ENCODE data around the gene OBSL1. TPM values are rescaled to one million over a fixed set of nuclear protein-coding genes. Genes with fewer than 3 reads are reported as not detected.

Gene OBSL1
- total and polyA plus RNA-seq, 5 donors from 2014 or later: 0.57 TPM; not detected in 4

DNA sequence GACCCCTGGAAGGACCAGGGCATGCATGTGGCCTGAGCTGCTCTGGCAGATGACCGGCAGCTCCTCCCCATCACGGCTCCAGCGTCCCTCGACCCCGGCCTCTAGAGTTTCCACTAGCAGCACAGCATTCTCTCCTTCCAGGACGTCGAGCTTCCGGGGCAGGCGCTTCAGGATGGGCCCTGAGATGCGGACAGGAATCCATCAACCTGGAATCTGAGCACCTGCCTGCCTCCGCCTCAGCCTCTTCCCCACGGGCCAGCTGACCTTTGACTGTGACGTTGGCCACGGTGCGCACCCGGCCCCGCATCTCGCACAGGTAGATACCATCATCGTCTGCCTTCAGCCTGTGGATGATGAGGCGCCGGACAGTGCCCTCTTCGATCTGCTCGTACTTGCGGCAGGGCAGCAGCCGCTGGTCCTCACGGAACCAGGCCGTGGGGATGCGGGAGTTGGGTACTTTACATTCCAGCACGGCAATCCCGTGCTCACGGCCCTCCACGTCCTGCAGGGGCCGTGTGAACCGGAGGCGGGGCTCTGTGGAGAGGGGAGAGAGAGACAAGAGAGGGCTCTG lies 3.5 kb downstream of the OBSL1 start:
- Mint-ChIP-seq H3K27ac (peak overlapping the region in 1 of 3 donors; percentile 92), H3K4me1 (peaks cover 0 to 3% (median 0%) of the 10 kb centered on the region in 4 donors), H3K9me3 (peaks cover 0 to 3% (median 0%) of the 10 kb centered on the region in 7 donors), H3K4me3 (no peak overlapping the region), H3K27me3 (peaks cover 22% of the 10 kb centered on the region), H3K36me3 (no peaks in the 10 kb centered on the region)
- H3K4me3 ChIP-seq (ENCODE audit: low read depth, low read length): no peak overlapping the region
- no peaks in the 10 kb centered on the region for H3K9me3 ChIP-seq (ENCODE audit: control insufficient read depth in 2 of 2, low read length in 2 of 2)
- DNase-seq (no peak), ATAC-seq (ENCODE audit: low read depth in 2 of 2) (no peak)
- H3K27ac ChIP-seq (ENCODE audit: insufficient read depth, low read length, poor library complexity, severe bottlenecking): no peak overlapping the region
- peaks cover 5% of the 10 kb centered on the region for H3K27me3 ChIP-seq (ENCODE audit: control insufficient read depth, insufficient read depth, low read length)
- H3K4me1 ChIP-seq (ENCODE audit: control insufficient read depth, insufficient read depth, low read length, poor library complexity, severe bottlenecking): peaks cover 6% of the 10 kb centered on the region
- no peaks in the 10 kb centered on the region for H3K36me3 ChIP-seq (ENCODE audit: control insufficient read depth, insufficient read depth, low read length)

DNA sequence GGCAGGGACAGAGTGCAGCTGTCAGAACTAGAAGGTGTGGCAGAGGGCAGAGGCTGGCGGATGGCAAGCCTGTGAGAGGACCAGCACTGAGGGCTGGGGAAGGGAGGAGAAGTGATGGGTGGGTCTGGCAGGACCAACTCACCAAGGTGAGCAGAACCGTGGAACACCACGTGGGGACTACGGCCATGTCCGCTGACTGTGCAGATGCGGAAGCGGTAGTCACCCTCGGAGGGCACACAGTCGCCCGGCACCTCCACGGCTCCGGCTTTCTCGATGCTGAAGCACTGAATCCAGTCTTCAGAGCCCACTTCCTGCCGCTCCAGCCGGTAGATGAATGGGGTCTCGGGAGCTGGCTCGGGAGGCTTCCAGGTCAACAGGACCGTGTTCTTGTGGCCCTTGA lies 4.2 kb downstream of the OBSL1 start:
- peaks cover 0 to 3% (median 0%) of the 10 kb centered on the region in 4 donors for H3K4me1 Mint-ChIP-seq
- ATAC-seq (ENCODE audit: low read depth in 2 of 2): no peak
- no peak for DNase-seq
- Histone ChIP-seq H3K36me3 (ENCODE audit: control insufficient read depth, insufficient read depth, low read length) (no peaks in the 10 kb centered on the region), H3K4me3 (ENCODE audit: low read depth, low read length) (no peak overlapping the region), H3K4me1 (ENCODE audit: control insufficient read depth, insufficient read depth, low read length, poor library complexity, severe bottlenecking) (peaks cover 6% of the 10 kb centered on the region), H3K27ac (ENCODE audit: insufficient read depth, low read length, poor library complexity, severe bottlenecking) (no peak overlapping the region), H3K27me3 (ENCODE audit: control insufficient read depth, insufficient read depth, low read length) (peaks cover 3% of the 10 kb centered on the region), H3K9me3 (ENCODE audit: control insufficient read depth in 2 of 2, low read length in 2 of 2) (no peaks in the 10 kb centered on the region)
- H3K4me3 Mint-ChIP-seq: no peak overlapping the region
- no peak overlapping the region for H3K27ac Mint-ChIP-seq
- H3K9me3 Mint-ChIP-seq: peaks cover 0 to 3% (median 0%) of the 10 kb centered on the region in 7 donors
- no peaks in the 10 kb centered on the region for H3K36me3 Mint-ChIP-seq
- peaks cover 18% of the 10 kb centered on the region for H3K27me3 Mint-ChIP-seq

DNA sequence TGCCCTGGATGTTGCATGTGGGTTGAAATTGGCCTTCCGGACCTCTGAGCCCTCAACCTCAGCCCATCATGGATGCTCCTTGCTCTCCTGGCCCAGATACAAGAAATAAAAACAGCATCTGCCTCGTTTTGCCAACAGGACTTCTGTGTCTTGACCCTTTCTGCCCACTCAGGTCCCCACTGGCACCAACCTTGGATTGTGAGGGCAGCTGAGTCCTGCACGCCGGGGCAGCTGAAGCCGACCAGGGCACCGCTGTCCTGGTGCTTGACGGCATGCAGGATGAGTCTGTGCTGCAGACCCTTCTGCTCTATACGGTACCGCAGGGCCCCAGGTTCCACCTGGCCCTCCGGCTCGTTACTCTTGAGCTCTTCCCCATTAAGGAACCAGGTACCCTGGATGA lies 4.7 kb downstream of the OBSL1 start:
- no peak overlapping the region for H3K4me3 ChIP-seq (ENCODE audit: low read depth, low read length)
- ATAC-seq (ENCODE audit: low read depth in 2 of 2) (no peak), DNase-seq (no peak)
- H3K4me3 Mint-ChIP-seq: no peak overlapping the region
- no peaks in the 10 kb centered on the region for H3K36me3 Mint-ChIP-seq
- no peaks in the 10 kb centered on the region for H3K36me3 ChIP-seq (ENCODE audit: control insufficient read depth, insufficient read depth, low read length)
- peaks cover 6% of the 10 kb centered on the region for H3K4me1 ChIP-seq (ENCODE audit: control insufficient read depth, insufficient read depth, low read length, poor library complexity, severe bottlenecking)
- peaks cover 13% of the 10 kb centered on the region for H3K27me3 Mint-ChIP-seq
- no peaks in the 10 kb centered on the region for H3K9me3 ChIP-seq (ENCODE audit: control insufficient read depth in 2 of 2, low read length in 2 of 2)
- no peaks in the 10 kb centered on the region for H3K27me3 ChIP-seq (ENCODE audit: control insufficient read depth, insufficient read depth, low read length)
- H3K4me1 Mint-ChIP-seq: no peaks in the 10 kb centered on the region
- no peak overlapping the region for H3K27ac Mint-ChIP-seq
- H3K9me3 Mint-ChIP-seq: peaks cover 0 to 3% (median 0%) of the 10 kb centered on the region in 7 donors
- H3K27ac ChIP-seq (ENCODE audit: insufficient read depth, low read length, poor library complexity, severe bottlenecking): no peak overlapping the region

DNA sequence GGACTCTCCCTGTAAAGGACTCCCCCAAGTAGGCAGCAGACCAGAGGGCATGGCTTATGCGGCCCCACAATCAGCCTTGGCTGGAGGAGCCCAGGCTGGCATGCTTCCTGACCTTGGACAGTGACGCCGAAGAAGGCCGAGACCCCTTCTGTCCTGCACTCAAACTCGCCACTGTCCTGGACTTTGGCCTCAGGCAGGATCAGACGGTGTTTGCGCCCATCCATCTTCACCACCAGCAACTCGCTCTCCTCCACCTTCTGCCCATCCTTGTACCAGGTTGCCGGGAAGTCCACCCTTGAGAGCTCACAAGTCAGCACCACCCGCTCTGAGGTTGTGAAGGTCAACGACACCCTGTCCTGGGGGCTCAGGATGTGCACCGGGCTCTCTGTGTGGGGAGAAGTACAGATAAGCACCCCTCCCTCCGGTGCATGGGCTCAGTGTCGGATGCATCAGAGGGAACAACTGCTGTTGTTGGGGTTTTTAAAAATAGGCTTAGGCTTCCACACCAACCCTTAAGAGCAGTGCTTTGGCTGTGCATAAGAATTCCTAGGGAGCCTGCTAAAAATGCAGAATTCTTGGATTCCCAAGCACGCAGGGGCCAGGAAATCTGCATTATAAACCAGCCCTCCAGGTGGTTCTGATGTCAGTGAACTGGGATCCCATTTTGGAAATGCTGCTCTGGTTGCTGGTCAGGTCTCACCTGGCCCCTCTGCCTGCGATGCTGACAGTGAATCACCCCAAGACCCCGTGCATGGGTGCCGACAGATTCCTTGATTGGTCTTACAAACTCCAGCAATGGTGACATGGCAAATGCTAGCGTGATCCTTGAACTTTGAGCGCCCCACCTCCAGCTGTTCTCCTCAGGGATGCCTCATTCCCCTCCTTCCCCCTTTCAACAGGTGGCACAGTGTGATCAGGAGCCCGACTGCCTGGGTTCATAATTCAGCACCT lies 5.9 kb downstream of the OBSL1 start:
- DNase-seq (no peak), ATAC-seq (ENCODE audit: low read depth in 2 of 2) (no peak)
- Mint-ChIP-seq H3K27ac (no peak overlapping the region), H3K36me3 (no peaks in the 10 kb centered on the region), H3K27me3 (peaks cover 11% of the 10 kb centered on the region), H3K4me1 (no peaks in the 10 kb centered on the region), H3K4me3 (no peak overlapping the region), H3K9me3 (peaks cover 0 to 3% (median 0%) of the 10 kb centered on the region in 7 donors)
- Histone ChIP-seq H3K27ac (ENCODE audit: insufficient read depth, low read length, poor library complexity, severe bottlenecking) (no peak overlapping the region), H3K4me3 (ENCODE audit: low read depth, low read length) (no peak overlapping the region), H3K4me1 (ENCODE audit: control insufficient read depth, insufficient read depth, low read length, poor library complexity, severe bottlenecking) (peaks cover 3% of the 10 kb centered on the region), H3K27me3 (ENCODE audit: control insufficient read depth, insufficient read depth, low read length) (no peaks in the 10 kb centered on the region), H3K9me3 (ENCODE audit: control insufficient read depth in 2 of 2, low read length in 2 of 2) (no peaks in the 10 kb centered on the region), H3K36me3 (ENCODE audit: control insufficient read depth, insufficient read depth, low read length) (no peaks in the 10 kb centered on the region)

DNA sequence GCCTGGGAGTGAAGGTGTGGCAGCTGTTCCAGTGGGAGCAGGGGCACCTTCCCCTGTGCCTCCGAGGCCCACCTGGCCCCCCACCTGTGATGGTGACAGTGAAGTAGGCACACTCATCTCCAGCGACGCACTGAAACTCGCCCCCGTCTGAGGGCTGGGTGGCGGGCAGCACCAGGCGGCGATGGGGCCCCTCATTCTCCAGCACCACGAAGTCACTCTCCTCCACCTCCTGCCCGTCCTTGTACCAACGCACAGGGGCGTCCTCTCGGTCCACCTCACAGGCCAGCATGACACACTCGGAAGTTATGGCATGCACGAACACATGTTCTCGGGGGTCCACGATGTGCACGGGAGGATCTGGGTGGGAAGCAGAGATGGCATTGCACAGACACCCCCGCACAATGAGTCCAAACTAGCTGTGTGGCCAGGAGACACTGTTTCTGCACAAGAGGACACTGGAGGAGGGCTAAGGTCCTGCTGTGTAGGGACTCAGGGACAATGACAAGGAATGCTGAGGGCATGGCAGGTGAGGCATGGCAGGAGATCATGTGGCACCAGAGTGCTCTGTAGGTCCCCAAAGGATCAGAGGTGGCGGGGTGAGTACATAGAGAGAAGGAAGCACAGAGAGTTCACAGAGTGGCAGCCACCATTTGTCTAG lies 7.9 kb downstream of the OBSL1 start:
- no peaks in the 10 kb centered on the region for H3K4me1 ChIP-seq (ENCODE audit: control insufficient read depth, insufficient read depth, low read length, poor library complexity, severe bottlenecking)
- ATAC-seq (ENCODE audit: low read depth in 2 of 2): no peak
- H3K9me3 ChIP-seq (ENCODE audit: control insufficient read depth in 2 of 2, low read length in 2 of 2): no peaks in the 10 kb centered on the region
- H3K4me3 ChIP-seq (ENCODE audit: low read depth, low read length): no peak overlapping the region
- Mint-ChIP-seq H3K36me3 (no peaks in the 10 kb centered on the region), H3K9me3 (no peaks in the 10 kb centered on the region), H3K27me3 (peaks cover 5% of the 10 kb centered on the region), H3K4me3 (no peak overlapping the region), H3K4me1 (no peaks in the 10 kb centered on the region), H3K27ac (no peak overlapping the region)
- H3K36me3 ChIP-seq (ENCODE audit: control insufficient read depth, insufficient read depth, low read length): no peaks in the 10 kb centered on the region
- DNase-seq: no peak
- no peaks in the 10 kb centered on the region for H3K27me3 ChIP-seq (ENCODE audit: control insufficient read depth, insufficient read depth, low read length)
- no peak overlapping the region for H3K27ac ChIP-seq (ENCODE audit: insufficient read depth, low read length, poor library complexity, severe bottlenecking)

DNA sequence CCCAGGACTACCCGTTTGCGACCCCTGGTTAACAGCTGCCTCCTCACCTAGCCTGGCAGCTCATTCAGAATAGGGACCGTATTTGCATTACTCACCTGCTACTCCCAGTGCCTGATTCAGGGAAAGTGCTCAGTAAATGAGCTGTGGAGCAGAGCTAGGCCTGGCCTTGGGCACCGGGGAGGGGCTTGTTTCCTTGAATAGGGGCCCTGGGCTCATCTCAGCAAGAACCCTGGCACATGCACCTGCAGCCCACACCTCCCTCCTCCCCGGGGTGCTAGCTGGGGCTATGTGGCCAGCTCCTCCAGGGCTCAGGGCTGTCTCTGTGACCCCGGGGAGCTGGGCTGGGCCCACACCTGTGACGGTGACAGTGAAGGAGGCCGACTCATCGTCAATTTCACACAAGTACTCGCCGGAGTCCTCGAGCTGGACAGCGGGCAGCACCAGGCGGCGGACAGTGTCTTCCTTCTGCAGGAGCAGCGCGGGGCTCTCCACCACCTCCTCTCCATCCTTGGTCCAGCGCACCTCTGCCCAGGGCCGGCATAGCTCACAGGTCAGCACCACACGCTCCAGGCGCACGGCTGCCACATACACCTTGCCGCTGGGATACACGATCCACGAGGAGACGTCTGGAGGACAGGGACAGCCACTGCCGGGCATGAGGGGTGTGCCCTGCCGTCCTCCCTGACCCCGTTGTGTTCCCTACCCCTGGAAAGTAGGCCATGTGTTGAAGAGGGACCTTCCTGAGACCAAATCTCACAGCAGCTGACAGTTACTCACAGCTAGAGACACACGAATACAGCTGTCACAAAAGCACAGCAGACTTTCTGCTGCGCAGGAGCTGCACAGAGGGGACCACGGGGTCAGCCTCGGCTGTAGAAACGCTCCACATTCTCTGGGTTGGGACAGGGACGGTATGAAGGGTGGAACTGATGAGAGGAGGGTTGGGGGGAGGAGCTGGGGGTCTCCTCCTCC lies 9.0 kb downstream of the OBSL1 start:
- no peaks in the 10 kb centered on the region for H3K36me3 Mint-ChIP-seq
- H3K27me3 Mint-ChIP-seq: peaks cover 5% of the 10 kb centered on the region
- H3K4me3 ChIP-seq (ENCODE audit: low read depth, low read length): no peak overlapping the region
- H3K4me3 Mint-ChIP-seq: no peak overlapping the region
- no peaks in the 10 kb centered on the region for H3K9me3 Mint-ChIP-seq
- no peak overlapping the region for H3K27ac Mint-ChIP-seq
- no peaks in the 10 kb centered on the region for H3K4me1 Mint-ChIP-seq
- DNase-seq (no peak), ATAC-seq (ENCODE audit: low read depth in 2 of 2) (no peak)
- no peaks in the 10 kb centered on the region for H3K9me3 ChIP-seq (ENCODE audit: control insufficient read depth in 2 of 2, low read length in 2 of 2)
- no peaks in the 10 kb centered on the region for H3K4me1 ChIP-seq (ENCODE audit: control insufficient read depth, insufficient read depth, low read length, poor library complexity, severe bottlenecking)
- H3K36me3 ChIP-seq (ENCODE audit: control insufficient read depth, insufficient read depth, low read length): no peaks in the 10 kb centered on the region
- no peaks in the 10 kb centered on the region for H3K27me3 ChIP-seq (ENCODE audit: control insufficient read depth, insufficient read depth, low read length)
- H3K27ac ChIP-seq (ENCODE audit: insufficient read depth, low read length, poor library complexity, severe bottlenecking): no peak overlapping the region
